Measurements from ENCODE around the gene PLD5.

DNA sequence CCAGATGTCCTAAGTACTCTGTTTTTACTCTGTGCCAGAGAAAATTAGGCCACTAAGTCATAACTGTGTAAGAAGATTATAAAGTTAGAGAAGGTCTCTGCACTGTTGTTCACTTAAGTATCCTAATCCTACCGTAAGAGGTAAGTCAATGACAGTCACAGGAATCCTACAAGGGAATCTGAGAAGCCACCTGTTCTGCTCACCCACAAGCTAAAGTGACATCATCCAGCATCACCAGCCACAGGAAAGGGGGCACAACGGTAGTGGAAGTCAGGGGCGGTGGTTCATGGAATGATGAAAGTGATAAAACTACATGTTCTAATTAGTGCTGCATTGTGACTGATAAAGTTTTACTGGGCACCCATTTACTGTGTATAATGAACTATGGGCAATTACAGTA is 92.7 kb downstream of the PLD5 start:
- TF ChIP-seq EZH2phosphoT487 (IDR thresholded peaks at IDR 0.05; ENCODE audit: borderline replicate concordance, low read length): no peak
- TF ChIP-seq, protein P1, sequence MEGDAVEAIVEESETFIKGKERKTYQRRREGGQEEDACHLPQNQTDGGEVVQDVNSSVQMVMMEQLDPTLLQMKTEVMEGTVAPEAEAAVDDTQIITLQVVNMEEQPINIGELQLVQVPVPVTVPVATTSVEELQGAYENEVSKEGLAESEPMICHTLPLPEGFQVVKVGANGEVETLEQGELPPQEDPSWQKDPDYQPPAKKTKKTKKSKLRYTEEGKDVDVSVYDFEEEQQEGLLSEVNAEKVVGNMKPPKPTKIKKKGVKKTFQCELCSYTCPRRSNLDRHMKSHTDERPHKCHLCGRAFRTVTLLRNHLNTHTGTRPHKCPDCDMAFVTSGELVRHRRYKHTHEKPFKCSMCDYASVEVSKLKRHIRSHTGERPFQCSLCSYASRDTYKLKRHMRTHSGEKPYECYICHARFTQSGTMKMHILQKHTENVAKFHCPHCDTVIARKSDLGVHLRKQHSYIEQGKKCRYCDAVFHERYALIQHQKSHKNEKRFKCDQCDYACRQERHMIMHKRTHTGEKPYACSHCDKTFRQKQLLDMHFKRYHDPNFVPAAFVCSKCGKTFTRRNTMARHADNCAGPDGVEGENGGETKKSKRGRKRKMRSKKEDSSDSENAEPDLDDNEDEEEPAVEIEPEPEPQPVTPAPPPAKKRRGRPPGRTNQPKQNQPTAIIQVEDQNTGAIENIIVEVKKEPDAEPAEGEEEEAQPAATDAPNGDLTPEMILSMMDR (conservative IDR thresholded peaks at IDR 0.05; ENCODE audit: low read depth, low read length): no peak

Data from PC-3 (cell line).